ENCODE results near the gene FN3K.
A peak's percentile ranks its signal among the peaks of the same experiment; 100 is the strongest.

FN3K gene

DNA sequence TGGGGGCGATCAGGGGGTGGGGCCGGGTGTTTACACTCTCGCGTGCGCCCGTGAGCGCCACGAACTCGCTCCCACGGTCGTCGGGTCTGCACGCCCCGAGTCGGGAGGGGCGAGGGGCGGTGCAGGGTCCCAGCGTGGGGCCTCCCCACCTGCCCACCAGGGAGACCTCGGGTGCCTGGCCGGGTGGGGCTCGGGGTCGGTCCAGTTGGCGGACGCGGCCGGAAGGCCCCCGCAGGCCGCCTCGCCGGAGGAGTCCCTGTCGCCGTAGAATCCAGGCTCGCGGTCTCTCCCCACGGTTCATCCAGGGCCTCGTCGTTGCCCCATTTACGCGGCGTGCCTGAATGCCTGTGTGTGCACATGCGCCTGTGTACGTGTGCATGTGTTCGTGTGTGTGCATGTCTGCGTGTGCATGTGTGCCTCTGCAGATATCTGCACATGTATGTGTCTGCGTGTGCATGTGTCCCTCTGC is 36.4 kb upstream of the FN3K start (continued):
- TF ChIP-seq, protein P1, sequence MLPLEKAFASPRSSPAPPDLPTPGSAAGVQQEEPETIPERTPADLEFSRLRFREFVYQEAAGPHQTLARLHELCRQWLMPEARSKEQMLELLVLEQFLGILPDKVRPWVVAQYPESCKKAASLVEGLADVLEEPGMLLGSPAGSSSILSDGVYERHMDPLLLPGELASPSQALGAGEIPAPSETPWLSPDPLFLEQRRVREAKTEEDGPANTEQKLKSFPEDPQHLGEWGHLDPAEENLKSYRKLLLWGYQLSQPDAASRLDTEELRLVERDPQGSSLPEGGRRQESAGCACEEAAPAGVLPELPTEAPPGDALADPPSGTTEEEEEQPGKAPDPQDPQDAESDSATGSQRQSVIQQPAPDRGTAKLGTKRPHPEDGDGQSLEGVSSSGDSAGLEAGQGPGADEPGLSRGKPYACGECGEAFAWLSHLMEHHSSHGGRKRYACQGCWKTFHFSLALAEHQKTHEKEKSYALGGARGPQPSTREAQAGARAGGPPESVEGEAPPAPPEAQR (tag by site-specific recombination; IDR thresholded peaks at IDR 0.05): no peak
- TF ChIP-seq ZNF426 (tag by site-specific recombination; IDR thresholded peaks at IDR 0.05) (no peak), ZNF626 (tag by site-specific recombination; IDR thresholded peaks at IDR 0.05) (no peak), ZNF48 (tag by site-specific recombination; IDR thresholded peaks at IDR 0.05) (no peak), ZNF133 (tag by site-specific recombination; IDR thresholded peaks at IDR 0.05) (no peak), ZBTB17 (tag by site-specific recombination; IDR thresholded peaks at IDR 0.05) (0 out of 2 replicates have a peak, but pooled peaks have one; percentile 13), ZNF292 (tag by site-specific recombination; IDR thresholded peaks at IDR 0.05; ENCODE audit: borderline replicate concordance, low read depth) (no peak), ZNF335 (tag by site-specific recombination; conservative IDR thresholded peaks at IDR 0.05) (peak; percentile 78), HOXD13 (CRISPR knock-in tag; IDR thresholded peaks at IDR 0.05; ENCODE audit: borderline replicate concordance) (no peak), TRIM28 (IDR thresholded peaks at IDR 0.05; ENCODE audit: borderline replicate concordance, low read length) (no peak), KLF9 (tag by site-specific recombination; IDR thresholded peaks at IDR 0.05; ENCODE audit: low read depth) (peak; percentile 53; the same call in 1 of the 2 replicates), PRDM10 (tag by site-specific recombination; IDR thresholded peaks at IDR 0.05) (0 out of 2 replicates have a peak, but pooled peaks have one; percentile 42), ZSCAN5A (tag by site-specific recombination; IDR thresholded peaks at IDR 0.05) (no peak), ZNF350 (tag by site-specific recombination; IDR thresholded peaks at IDR 0.05) (no peak), ZNF19 (tag by site-specific recombination; IDR thresholded peaks at IDR 0.05; ENCODE audit: low read depth) (no peak), ZFHX2 (tag by site-specific recombination; conservative IDR thresholded peaks at IDR 0.05) (0 out of 2 replicates have a peak, but pooled peaks have one; percentile 23), ZBTB8A (tag by site-specific recombination; IDR thresholded peaks at IDR 0.05) (peak; percentile 28), ZNF785 (tag by site-specific recombination; IDR thresholded peaks at IDR 0.05) (peak; percentile 67; the same call in 1 of the 2 replicates), ZNF513 (tag by site-specific recombination; IDR thresholded peaks at IDR 0.05) (no peak), PRDM4 (tag by site-specific recombination; IDR thresholded peaks at IDR 0.05) (no peak)
- TF ChIP-seq, protein P2, sequence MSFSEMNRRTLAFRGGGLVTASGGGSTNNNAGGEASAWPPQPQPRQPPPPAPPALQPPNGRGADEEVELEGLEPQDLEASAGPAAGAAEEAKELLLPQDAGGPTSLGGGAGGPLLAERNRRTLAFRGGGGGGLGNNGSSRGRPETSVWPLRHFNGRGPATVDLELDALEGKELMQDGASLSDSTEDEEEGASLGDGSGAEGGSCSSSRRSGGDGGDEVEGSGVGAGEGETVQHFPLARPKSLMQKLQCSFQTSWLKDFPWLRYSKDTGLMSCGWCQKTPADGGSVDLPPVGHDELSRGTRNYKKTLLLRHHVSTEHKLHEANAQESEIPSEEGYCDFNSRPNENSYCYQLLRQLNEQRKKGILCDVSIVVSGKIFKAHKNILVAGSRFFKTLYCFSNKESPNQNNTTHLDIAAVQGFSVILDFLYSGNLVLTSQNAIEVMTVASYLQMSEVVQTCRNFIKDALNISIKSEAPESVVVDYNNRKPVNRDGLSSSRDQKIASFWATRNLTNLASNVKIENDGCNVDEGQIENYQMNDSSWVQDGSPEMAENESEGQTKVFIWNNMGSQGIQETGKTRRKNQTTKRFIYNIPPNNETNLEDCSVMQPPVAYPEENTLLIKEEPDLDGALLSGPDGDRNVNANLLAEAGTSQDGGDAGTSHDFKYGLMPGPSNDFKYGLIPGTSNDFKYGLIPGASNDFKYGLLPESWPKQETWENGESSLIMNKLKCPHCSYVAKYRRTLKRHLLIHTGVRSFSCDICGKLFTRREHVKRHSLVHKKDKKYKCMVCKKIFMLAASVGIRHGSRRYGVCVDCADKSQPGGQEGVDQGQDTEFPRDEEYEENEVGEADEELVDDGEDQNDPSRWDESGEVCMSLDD (tag by site-specific recombination; IDR thresholded peaks at IDR 0.05): no peak
- TF ChIP-seq, protein P3, sequence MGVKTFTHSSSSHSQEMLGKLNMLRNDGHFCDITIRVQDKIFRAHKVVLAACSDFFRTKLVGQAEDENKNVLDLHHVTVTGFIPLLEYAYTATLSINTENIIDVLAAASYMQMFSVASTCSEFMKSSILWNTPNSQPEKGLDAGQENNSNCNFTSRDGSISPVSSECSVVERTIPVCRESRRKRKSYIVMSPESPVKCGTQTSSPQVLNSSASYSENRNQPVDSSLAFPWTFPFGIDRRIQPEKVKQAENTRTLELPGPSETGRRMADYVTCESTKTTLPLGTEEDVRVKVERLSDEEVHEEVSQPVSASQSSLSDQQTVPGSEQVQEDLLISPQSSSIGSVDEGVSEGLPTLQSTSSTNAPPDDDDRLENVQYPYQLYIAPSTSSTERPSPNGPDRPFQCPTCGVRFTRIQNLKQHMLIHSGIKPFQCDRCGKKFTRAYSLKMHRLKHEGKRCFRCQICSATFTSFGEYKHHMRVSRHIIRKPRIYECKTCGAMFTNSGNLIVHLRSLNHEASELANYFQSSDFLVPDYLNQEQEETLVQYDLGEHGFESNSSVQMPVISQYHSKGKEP (tag by site-specific recombination; IDR thresholded peaks at IDR 0.05): no peak
- TF ChIP-seq, protein P4, sequence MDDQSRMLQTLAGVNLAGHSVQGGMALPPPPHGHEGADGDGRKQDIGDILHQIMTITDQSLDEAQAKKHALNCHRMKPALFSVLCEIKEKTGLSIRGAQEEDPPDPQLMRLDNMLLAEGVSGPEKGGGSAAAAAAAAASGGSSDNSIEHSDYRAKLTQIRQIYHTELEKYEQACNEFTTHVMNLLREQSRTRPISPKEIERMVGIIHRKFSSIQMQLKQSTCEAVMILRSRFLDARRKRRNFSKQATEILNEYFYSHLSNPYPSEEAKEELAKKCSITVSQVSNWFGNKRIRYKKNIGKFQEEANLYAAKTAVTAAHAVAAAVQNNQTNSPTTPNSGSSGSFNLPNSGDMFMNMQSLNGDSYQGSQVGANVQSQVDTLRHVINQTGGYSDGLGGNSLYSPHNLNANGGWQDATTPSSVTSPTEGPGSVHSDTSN (CRISPR knock-in tag; IDR thresholded peaks at IDR 0.05): no peak

All from HEK293 (cell line).